ENCODE measurements around the gene OLFML3. TPM values are rescaled to one million over a fixed set of nuclear protein-coding genes. Genes with fewer than 3 reads are reported as not detected.
"Not testable (repeated sequence)": the region's sequence is repeated elsewhere in the genome, so short reads cannot be mapped to it uniquely, and the experiment has no call there.

The OLFML3 gene
- total RNA-seq, 1 experiment from 2014 or later, result 104 TPM

DNA sequence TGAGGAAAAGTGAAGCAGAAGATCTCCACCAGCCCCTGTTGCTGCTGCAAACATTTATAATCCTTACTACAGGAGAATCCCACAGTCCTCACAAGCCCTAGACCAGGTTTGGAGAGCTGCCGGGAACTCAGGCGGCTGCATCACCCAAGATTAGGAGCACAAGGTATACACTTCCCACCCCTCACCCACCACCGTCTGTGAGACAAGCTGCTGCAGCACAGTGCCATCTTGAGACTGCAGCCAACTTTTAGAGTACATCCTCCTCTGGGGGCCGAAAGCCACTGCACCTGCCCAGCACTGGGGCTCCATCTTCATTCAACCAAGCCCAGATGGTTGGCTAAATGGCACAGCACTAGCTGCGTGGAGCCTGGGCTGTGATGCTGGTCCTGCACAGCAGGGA, 13.8 kb downstream of the OLFML3 start:
- no peaks in the 10 kb centered on the region for H3K27me3 ChIP-seq
- no peak overlapping the region for H3K27ac ChIP-seq
- H3K4me3 ChIP-seq, result no peak overlapping the region
- peaks cover 7% of the 10 kb centered on the region; the same call in 1 of the 2 replicates for H3K4me1 ChIP-seq
- H3K36me3 ChIP-seq, result no peaks in the 10 kb centered on the region
- H3K9me3 ChIP-seq (replicated peaks), result peaks cover 8% of the 10 kb centered on the region; the same call in 1 of the 2 replicates
- DNase-seq, result no peak

- no peak for DNase-seq
- Histone ChIP-seq H3K36me3 (no peaks in the 10 kb centered on the region), H3K9me3 (replicated peaks) (peaks cover 8% of the 10 kb centered on the region; the same call in 1 of the 2 replicates), H3K4me3 (no peak overlapping the region), H3K27me3 (no peaks in the 10 kb centered on the region), H3K27ac (no peak overlapping the region), H3K4me1 (peaks cover 10% of the 10 kb centered on the region; the same call in 1 of the 2 replicates)
Observed at GRCh38 chr1:113993766-113994165, 14.5 kb downstream of the OLFML3 start.

DNA sequence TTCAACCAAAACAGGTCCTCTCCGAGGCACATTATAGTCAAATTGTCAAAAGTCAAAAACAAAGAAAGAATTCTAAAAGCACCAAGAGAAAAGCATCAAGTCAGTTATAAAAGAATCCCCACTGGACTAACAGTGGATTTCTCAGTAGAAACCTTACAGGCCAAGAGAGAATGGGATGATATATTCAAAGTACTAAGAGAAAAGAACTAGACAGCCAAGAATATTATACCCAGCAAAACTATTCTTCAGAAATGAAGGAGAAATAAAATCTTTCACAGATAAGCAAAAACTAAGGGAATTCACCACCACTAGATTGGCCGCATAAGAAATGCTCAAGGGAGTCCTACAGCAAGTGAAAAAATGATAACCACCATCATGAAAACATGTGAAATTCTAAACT, 16.1 kb downstream of the OLFML3 start:
- no peak overlapping the region for H3K27ac ChIP-seq
- H3K4me3 ChIP-seq, result no peak overlapping the region
- peaks cover 8% of the 10 kb centered on the region; the same call in 1 of the 2 replicates for H3K9me3 ChIP-seq (replicated peaks)
- H3K27me3 ChIP-seq, result no peaks in the 10 kb centered on the region
- peaks cover 15% of the 10 kb centered on the region; the same call in 1 of the 2 replicates for H3K4me1 ChIP-seq
- no peaks in the 10 kb centered on the region for H3K36me3 ChIP-seq
- no peak for DNase-seq

- no peaks in the 10 kb centered on the region for H3K27me3 ChIP-seq
- peaks cover 22% of the 10 kb centered on the region for H3K4me1 ChIP-seq
- no peak overlapping the region for H3K27ac ChIP-seq
- DNase-seq, result peak; percentile 52 to 82
- H3K36me3 ChIP-seq, result no peaks in the 10 kb centered on the region
- no peak overlapping the region for H3K4me3 ChIP-seq
- peaks cover 8% of the 10 kb centered on the region; the same call in 1 of the 2 replicates for H3K9me3 ChIP-seq (replicated peaks)
Observed at GRCh38 chr1:113998361-113998760, 19.1 kb downstream of the OLFML3 start.

- Histone ChIP-seq H3K36me3 (no peaks in the 10 kb centered on the region), H3K27me3 (no peaks in the 10 kb centered on the region)
Observed at GRCh38 chr1:113999233-113999632, 20.0 kb downstream of the OLFML3 start.

GRCh38 chr1:113999799-114000198, 20.5 kb downstream of the OLFML3 start:
- H3K36me3 ChIP-seq, result no peaks in the 10 kb centered on the region
- H3K9me3 ChIP-seq (replicated peaks), result peaks cover 8% of the 10 kb centered on the region; the same call in 1 of the 2 replicates
- DNase-seq, result peak in 1 of 2 experiments; percentile 33
- H3K27me3 ChIP-seq, result no peaks in the 10 kb centered on the region
- H3K4me3 ChIP-seq, result no peak overlapping the region
- peaks cover 26% of the 10 kb centered on the region for H3K4me1 ChIP-seq
- no peak overlapping the region for H3K27ac ChIP-seq

More at GRCh38 chr1:113999233-113999632, 20.0 kb downstream of the OLFML3 start:
- peaks cover 26% of the 10 kb centered on the region for H3K4me1 ChIP-seq
- no peak overlapping the region for H3K4me3 ChIP-seq
- no peak for DNase-seq
- peaks cover 8% of the 10 kb centered on the region; the same call in 1 of the 2 replicates for H3K9me3 ChIP-seq (replicated peaks)
- no peak overlapping the region for H3K27ac ChIP-seq

DNA sequence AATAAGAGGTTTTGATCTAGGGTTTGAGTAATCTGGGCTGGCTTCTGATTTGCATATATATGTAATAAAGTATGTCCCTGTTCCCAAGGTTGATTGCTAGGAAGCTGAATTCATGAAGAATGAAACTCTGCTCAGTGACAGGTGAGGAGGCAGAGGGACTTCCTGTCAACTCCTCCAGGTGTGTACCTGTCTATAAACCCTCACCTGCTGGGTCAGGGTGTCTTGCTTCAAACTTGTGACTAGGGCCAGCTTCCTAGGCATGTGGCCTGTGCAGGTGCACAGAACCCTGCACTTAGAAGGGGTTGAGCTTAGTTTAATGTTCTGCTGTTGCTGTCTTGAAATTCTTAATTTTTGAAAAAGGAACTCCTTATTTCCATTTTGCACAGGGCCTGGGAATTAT, 21.1 kb downstream of the OLFML3 start:
- Histone ChIP-seq H3K4me1 (peaks cover 26% of the 10 kb centered on the region), H3K4me3 (no peak overlapping the region), H3K27ac (no peak overlapping the region), H3K9me3 (replicated peaks) (peaks cover 5% of the 10 kb centered on the region; the same call in 1 of the 2 replicates), H3K27me3 (no peaks in the 10 kb centered on the region), H3K36me3 (no peaks in the 10 kb centered on the region)
- no peak for DNase-seq

- no peaks in the 10 kb centered on the region for H3K9me3 ChIP-seq (replicated peaks)
- H3K36me3 ChIP-seq, result no peaks in the 10 kb centered on the region
- H3K4me1 ChIP-seq, result peaks cover 26% of the 10 kb centered on the region
- no peaks in the 10 kb centered on the region for H3K27me3 ChIP-seq
- peak overlapping the region; percentile 23; the same call in 1 of the 2 replicates for H3K4me3 ChIP-seq
- DNase-seq, result peak; percentile 29 to 56
- H3K27ac ChIP-seq, result no peak overlapping the region; the same call in 1 of the 2 replicates
Observed at GRCh38 chr1:114002492-114003239, 23.4 kb downstream of the OLFML3 start.

- Histone ChIP-seq H3K4me3 (no peak overlapping the region; the same call in 1 of the 2 replicates), H3K27ac (no peak overlapping the region; the same call in 1 of the 2 replicates), H3K36me3 (no peaks in the 10 kb centered on the region), H3K4me1 (peaks cover 21% of the 10 kb centered on the region), H3K9me3 (replicated peaks) (no peaks in the 10 kb centered on the region), H3K27me3 (no peaks in the 10 kb centered on the region)
- DNase-seq, result peak; percentile 25 to 56
Observed at GRCh38 chr1:114003431-114003830, 24.2 kb downstream of the OLFML3 start.

DNA sequence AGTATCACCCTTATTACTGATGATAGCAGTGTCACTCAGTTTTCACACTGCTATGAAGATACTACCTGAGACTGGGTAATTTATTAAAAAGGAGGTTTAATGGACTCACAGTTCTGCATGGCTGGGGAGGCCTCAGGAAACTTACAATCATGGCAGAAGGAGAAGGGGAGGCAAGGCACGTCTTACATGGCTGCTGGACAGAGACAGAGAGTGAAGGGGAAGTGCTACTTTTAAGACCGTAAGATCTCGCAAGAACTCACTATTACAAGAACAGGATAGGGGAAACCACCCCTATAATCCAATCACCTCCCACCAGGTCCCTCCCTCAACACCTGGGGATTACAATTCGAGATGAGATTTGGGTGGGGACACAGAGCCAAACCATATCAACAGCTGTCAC, 27.6 kb downstream of the OLFML3 start:
- not testable (repeated sequence) for H3K9me3 ChIP-seq (replicated peaks); H3K4me3 ChIP-seq; DNase-seq; H3K36me3 ChIP-seq; H3K27ac ChIP-seq; H3K27me3 ChIP-seq
- peaks cover 27% of the 10 kb centered on the region for H3K4me1 ChIP-seq

GRCh38 chr1:114008480-114008941, 29.2 kb downstream of the OLFML3 start:
- H3K27ac ChIP-seq, result no peak overlapping the region
- no peaks in the 10 kb centered on the region for H3K36me3 ChIP-seq
- H3K27me3 ChIP-seq, result no peaks in the 10 kb centered on the region
- H3K4me3 ChIP-seq, result no peak overlapping the region
- DNase-seq, result no peak
- peaks cover 16% of the 10 kb centered on the region for H3K4me1 ChIP-seq
- no peaks in the 10 kb centered on the region for H3K9me3 ChIP-seq (replicated peaks)

- no peak overlapping the region for H3K27ac ChIP-seq
- no peak overlapping the region for H3K4me3 ChIP-seq
- H3K4me1 ChIP-seq, result peaks cover 13% of the 10 kb centered on the region
- DNase-seq, result peak; percentile 26 to 46
- no peaks in the 10 kb centered on the region for H3K36me3 ChIP-seq
- no peaks in the 10 kb centered on the region for H3K27me3 ChIP-seq
- H3K9me3 ChIP-seq (replicated peaks), result no peaks in the 10 kb centered on the region
Observed at GRCh38 chr1:114008993-114009392, 29.7 kb downstream of the OLFML3 start.

DNA sequence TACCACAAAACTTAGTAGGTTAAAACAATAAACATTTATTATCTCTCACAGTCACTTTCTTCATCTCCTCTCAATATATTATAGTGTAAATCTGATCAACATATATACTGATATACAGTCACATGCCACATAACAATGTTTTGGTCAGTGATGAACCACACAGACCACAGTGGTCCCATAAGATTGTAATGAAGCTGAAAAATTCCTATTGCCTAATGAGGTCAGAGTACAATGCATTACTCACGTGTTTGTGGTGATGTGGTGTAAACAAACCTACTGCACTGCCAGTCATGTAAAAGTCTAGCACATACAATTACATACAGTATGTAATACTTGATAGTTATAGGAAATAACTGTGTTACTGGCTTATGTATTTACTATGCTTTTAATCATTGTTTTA, 30.1 kb downstream of the OLFML3 start:
- Histone ChIP-seq H3K27ac (no peak overlapping the region), H3K4me3 (no peak overlapping the region), H3K9me3 (replicated peaks) (no peaks in the 10 kb centered on the region), H3K27me3 (no peaks in the 10 kb centered on the region), H3K36me3 (no peaks in the 10 kb centered on the region), H3K4me1 (peaks cover 13% of the 10 kb centered on the region)
- DNase-seq, result peak in 1 of 2 experiments; percentile 30

DNA sequence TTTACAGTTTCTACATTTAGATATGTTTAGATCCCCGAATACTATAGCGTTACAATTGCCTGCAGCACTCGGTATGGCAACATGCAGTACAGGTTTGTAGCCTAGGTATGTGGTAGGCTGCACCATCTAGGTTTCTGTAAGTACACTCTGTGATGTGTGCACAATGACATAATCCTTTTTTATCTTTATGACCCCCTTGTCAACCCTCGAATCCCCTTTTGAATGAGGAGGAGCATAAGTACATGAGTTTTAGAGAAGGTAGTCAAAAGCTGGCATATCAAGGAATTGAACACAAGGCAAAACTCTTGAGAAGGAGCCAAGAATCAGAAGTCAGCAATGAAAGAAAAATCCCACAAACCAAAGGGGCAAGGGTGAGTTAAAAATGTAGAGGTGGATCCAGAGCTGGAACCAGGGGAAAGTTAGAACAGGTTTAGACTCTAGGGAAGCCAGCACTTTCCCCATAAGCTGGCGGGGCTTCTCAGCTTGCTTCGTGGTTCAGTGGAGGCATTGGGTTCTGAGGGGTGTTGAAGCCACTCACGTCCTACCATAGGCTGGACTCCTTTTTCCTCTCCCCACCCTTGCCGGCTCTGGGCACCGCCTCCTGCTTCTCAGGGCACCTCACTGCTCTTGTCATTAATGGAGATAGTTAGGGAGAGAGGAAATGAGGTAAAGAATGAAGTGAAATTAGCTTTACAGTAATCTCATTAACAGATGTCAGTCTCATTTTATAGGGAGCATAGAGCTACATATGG, 31.3 kb downstream of the OLFML3 start:
- Histone ChIP-seq H3K27me3 (no peaks in the 10 kb centered on the region), H3K36me3 (no peaks in the 10 kb centered on the region), H3K27ac (no peak overlapping the region), H3K4me3 (no peak overlapping the region), H3K4me1 (peaks cover 13% of the 10 kb centered on the region), H3K9me3 (replicated peaks) (no peaks in the 10 kb centered on the region)
- DNase-seq, result no peak

GRCh38 chr1:114011796-114012195, 32.5 kb downstream of the OLFML3 start:
- Histone ChIP-seq H3K4me3 (no peak overlapping the region), H3K36me3 (no peaks in the 10 kb centered on the region), H3K27ac (no peak overlapping the region)

More at GRCh38 chr1:114011796-114012195, 32.5 kb downstream of the OLFML3 start:
- no peaks in the 10 kb centered on the region for H3K9me3 ChIP-seq (replicated peaks)
- H3K4me1 ChIP-seq, result peaks cover 13% of the 10 kb centered on the region
- H3K27me3 ChIP-seq, result no peaks in the 10 kb centered on the region
- DNase-seq, result no peak
